ENCODE measurements around the gene KANTR.

KANTR gene

GRCh38 chrX:53093748-53094581, at the start of gene KANTR:
Gene KANTR, plus strand, starts transcription at chrX:53094142. Its CDS starts 30,131 bp downstream, at chrX:53124273.
- DNase-seq (ENCODE audit: low read depth) = peak; percentile 63

GRCh38 chrX:53044995-53045394, 48.9 kb upstream of the KANTR start:
- no peak for DNase-seq (ENCODE audit: low read depth)

- no peak for DNase-seq (ENCODE audit: low read depth)
Measured at GRCh38 chrX:53047228-53047627, 46.7 kb upstream of the KANTR start.

GRCh38 chrX:53048169-53049126, 45.5 kb upstream of the KANTR start, which contains the start of gene GPR173:
Gene GPR173, plus strand, starts transcription at chrX:53048789. Its CDS starts 27,833 bp downstream, at chrX:53076622.
- DNase-seq (ENCODE audit: low read depth) = no peak

GRCh38 chrX:53049127-53049517, 44.8 kb upstream of the KANTR start:
- DNase-seq (ENCODE audit: low read depth) = no peak

GRCh38 chrX:53050841-53051240, 43.1 kb upstream of the KANTR start:
- DNase-seq (ENCODE audit: low read depth) = no peak

GRCh38 chrX:53055244-53055849, 38.6 kb upstream of the KANTR start:
- no peak for DNase-seq (ENCODE audit: low read depth)

- DNase-seq (ENCODE audit: low read depth) = no peak
Measured at GRCh38 chrX:53056292-53056691, 37.6 kb upstream of the KANTR start.

GRCh38 chrX:53065104-53065503, 28.8 kb upstream of the KANTR start:
- DNase-seq (ENCODE audit: low read depth) = no peak

GRCh38 chrX:53071064-53071463, 22.9 kb upstream of the KANTR start:
- no peak for DNase-seq (ENCODE audit: low read depth)

- DNase-seq (ENCODE audit: low read depth) = peak; percentile 39
Measured at GRCh38 chrX:53071604-53072417, 22.1 kb upstream of the KANTR start.

GRCh38 chrX:53072418-53073114, 21.4 kb upstream of the KANTR start:
- no peak for DNase-seq (ENCODE audit: low read depth)

GRCh38 chrX:53073115-53073586, 20.8 kb upstream of the KANTR start:
- DNase-seq (ENCODE audit: low read depth) = no peak

GRCh38 chrX:53075011-53075410, 18.9 kb upstream of the KANTR start:
- DNase-seq (ENCODE audit: low read depth) = no peak

GRCh38 chrX:53076671-53077070, 17.3 kb upstream of the KANTR start:
- DNase-seq (ENCODE audit: low read depth) = no peak

GRCh38 chrX:53077207-53078197, 16.4 kb upstream of the KANTR start:
- no peak for DNase-seq (ENCODE audit: low read depth)

GRCh38 chrX:53078943-53079342, 15.0 kb upstream of the KANTR start:
- no peak for DNase-seq (ENCODE audit: low read depth)

GRCh38 chrX:53080628-53081580, 13.0 kb upstream of the KANTR start:
- no peak for DNase-seq (ENCODE audit: low read depth)
